Heart left ventricle (tissue), 16 donors: ENCODE results near the gene TMEM184B. TPM values are rescaled to one million over a fixed set of nuclear protein-coding genes. Genes with fewer than 3 reads are reported as not detected.

Experiments used
- ATAC-seq, 4 donors: fragments of 200-7000 bp; cut with Tn5 transposase; one replicate each; pipeline ENCODE4 v1.9.1; 2020 to 2022; ENCODE audit warnings: moderate library complexity in 4 of 4, mild to moderate bottlenecking in 3 of 4, moderate number of reproducible peaks in 1 of 4
- DNase-seq, 5 donors: peaks; one replicate each; pipeline ENCODE4 v3.0.0-alpha.2; 2020
- H3K27ac ChIP-seq, 12 donors: fragments of 200-600 bp; sonication (generic) in 4 of 12; one replicate each; pipeline versions ENCODE4 v1.5.0 to v1.8.0; 2016 to 2022; ENCODE audit warnings: mild to moderate bottlenecking in 2 of 12
- H3K27me3 ChIP-seq, 9 donors: fragments of 200-600 bp; sonication (generic) in 2 of 9; one replicate each; pipeline versions ENCODE4 v1.5.1 to v1.8.0; 2016 to 2022; ENCODE audit warnings: mild to moderate bottlenecking in 3 of 9
- H3K36me3 ChIP-seq, 9 donors: fragments of 200-600 bp; sonication (generic) in 2 of 9; one replicate each; pipeline versions ENCODE4 v1.5.0 to v1.8.0; 2018 to 2022; ENCODE audit warnings: mild to moderate bottlenecking in 2 of 9
- H3K4me1 ChIP-seq, 12 donors: fragments of 200-600 bp; sonication (generic) in 4 of 12; one replicate each; pipeline versions ENCODE4 v1.5.0 to v1.8.0; 2016 to 2022; ENCODE audit warnings: mild to moderate bottlenecking in 3 of 12
- H3K4me3 ChIP-seq, 12 donors: fragments of 200-600 bp; sonication (generic) in 4 of 12; one replicate each; pipeline versions ENCODE4 v1.5.0 to v1.8.0; 2017 to 2022; ENCODE audit warnings: mild to moderate bottlenecking in 9 of 12, moderate library complexity in 4 of 12
- H3K9me3 ChIP-seq, 12 donors: fragments of 200-600 bp; sonication (generic) in 4 of 12; one replicate each; pipeline versions ENCODE4 v1.5.0 to v1.8.0; 2016 to 2022; ENCODE audit warnings: mild to moderate bottlenecking in 1 of 12
- CTCF ChIP-seq, 12 donors: fragments of 200-600 bp; sonication (generic) in 4 of 12; IDR thresholded peaks; one replicate each; pipeline versions ENCODE4 v1.5.0 to v1.8.0; 2018 to 2022; ENCODE audit warnings: antibody characterized with exemption in 12 of 12, mild to moderate bottlenecking in 5 of 12
- POLR2A ChIP-seq, 2 donors: fragments of 450-650 bp; IDR thresholded peaks; one replicate each; pipeline ENCODE4 v1.6.1; 2017; ENCODE audit warnings: antibody characterized with exemption in 2 of 2, mild to moderate bottlenecking in 2 of 2, moderate library complexity in 2 of 2
- WGBS, 4 donors: extraction: QIAGEN DNeasy Blood & Tissue Kit in 2 of 4; methylation state at CpG; one replicate each; pipeline versions ENCODE4 v1.1.5 to v1.1.7; 2013 to 2018; 5-methylcytosine and 5-hydroxymethylcytosine counted together
- intact Hi-C, 10 donors: fragments of 100-400 bp; cut with DNase I; formaldehyde crosslinking; loops; one replicate each; pipeline versions ENCODE4 v1.11.1 to v1.14.2; 2022
- polyA plus RNA-seq, 2 donors: library from polyadenylated mRNA; stranded (reverse); fragments of 200-250 nt; gene quantifications; one replicate each; pipeline ENCODE4 v1.2.3, GENCODE V29; 2013
- total RNA-seq, 9 donors: library from RNA; depleted of rRNA in 2 of 9; stranded (reverse); fragments of >200 nt in 2 of 9; fragmentation: NEBNext Ultra II Directional in 3 of 9; extraction: Animal tissue kit (Norgen Biotek cat#: 25700) in 3 of 9; gene quantifications; one replicate each; pipeline versions ENCODE4 v1.1.0 to v1.2.4, GENCODE V29; 2016 to 2023
- donor health status: ischemic (EF 13 %, LVEDD 7.1; RV severe dilation, severe dysfunction).
- donor health status: healthy with polysubstance abuse.
- donor health status: DM: no; HTN: yes; CAD: no.
- donor health status: DM: no; HTN: no; CAD: no.
- donor health status: ischemic (EF 25% LVEDD 6.9; RV normal size, moderate dysfunction).
- donor health status: ischemic (EF 25% LVEDD 5.7; RV mildly dilated, moderate dysfunction).
- donor health status: healthy.
- donor health status: DM: yes; HTN: yes; CAD: no.
- donor health status: ischemic (EF 35%, LVEDD 5.7; RV mildly dilated, moderate dysfunction).
- donor health status: nonischemic (EF 11% LVEDD 7.7; RV severe dilation, severe dysfunction).
- donor health status: DM: yes; HTN: yes; CAD: no.
- donor health status: PGD.
- donor health status: ischemic (EF 29% LVEDD 5.4; RV normal size, mild dysfunction).
- donor health status: nonischemic (EF 23%, LVEDD 6.1; RV moderate dilation, normal function).

The TMEM184B gene
- total and polyA plus RNA-seq, 11 donors = 19.5 to 103 (median 47.0) TPM

GRCh38 chr22:38282397-38282796, 9.6 kb upstream of the TMEM184B start:
- Histone ChIP-seq H3K27me3 (no peaks in the 10 kb centered on the region), H3K4me3 (no peak overlapping the region), H3K27ac (peak overlapping the region in 1 of 12 donors; percentile 81), H3K4me1 (peaks cover 0 to 23% (median 6%) of the 10 kb centered on the region in 12 donors), H3K9me3 (no peaks in the 10 kb centered on the region), H3K36me3 (peaks cover 0 to 6% (median 0%) of the 10 kb centered on the region in 9 donors)
- DNase-seq (no peak), ATAC-seq (no peak)
- intact Hi-C loops = no loop called here
- 82 to 91% (median 89%) methylated on average over 9 of the region's 9 CpGs for WGBS, 4 donors
- TF ChIP-seq POLR2A (IDR thresholded peaks at IDR 0.05) (no peak), CTCF (IDR thresholded peaks at IDR 0.05) (no peak)

GRCh38 chr22:38276166-38276565, 3.4 kb upstream of the TMEM184B start:
- H3K4me3 ChIP-seq = no peak overlapping the region
- DNase-seq (no peak), ATAC-seq (no peak)
- H3K36me3 ChIP-seq = no peaks in the 10 kb centered on the region
- H3K27me3 ChIP-seq = no peaks in the 10 kb centered on the region
- peaks cover 0 to 26% (median 18%) of the 10 kb centered on the region in 12 donors for H3K4me1 ChIP-seq
- intact Hi-C loops = no loop called here
- no peak overlapping the region for H3K27ac ChIP-seq
- WGBS, 4 donors = 66 to 91% (median 73%) methylated on average over 2 of the region's 2 CpGs
- no peak for TF ChIP-seq CTCF (IDR thresholded peaks at IDR 0.05)
- no peak for TF ChIP-seq POLR2A (IDR thresholded peaks at IDR 0.05)
- H3K9me3 ChIP-seq = no peaks in the 10 kb centered on the region

- DNase-seq = no peak
- 8 to 14% (median 11%) methylated on average over 25 to 26 of the region's 26 CpGs for WGBS, 4 donors
- Histone ChIP-seq H3K27ac (peak overlapping the region; percentile 92 to 99 (median 98)), H3K4me3 (peak overlapping the region; percentile 71 to 100 (median 95)), H3K27me3 (no peaks in the 10 kb centered on the region), H3K36me3 (peaks cover 0 to 4% (median 0%) of the 10 kb centered on the region in 9 donors), H3K4me1 (peaks cover 3 to 51% (median 41%) of the 10 kb centered on the region in 12 donors), H3K9me3 (no peaks in the 10 kb centered on the region)
- TF ChIP-seq CTCF (IDR thresholded peaks at IDR 0.05) = no peak
- TF ChIP-seq POLR2A (IDR thresholded peaks at IDR 0.05) = no peak
- peak in 1 of 4 donors; percentile 20 for ATAC-seq
- intact Hi-C loops = loop anchor here (2.0 to 5.0 kb wide), 5 partner anchors 34 to 71 kb away; partner anchors contain the start of genes CSNK1E (in 4 of the 10) and MAFF (in 1 of the 10)
These were observed 471 bp upstream of the TMEM184B start for GRCh38 chr22:38273135-38273826.

GRCh38 chr22:38271927-38272372, 860 bp downstream of the TMEM184B start:
- Histone ChIP-seq H3K27ac (peak overlapping the region; percentile 92 to 99 (median 98)), H3K9me3 (no peaks in the 10 kb centered on the region), H3K4me3 (peak overlapping the region; percentile 71 to 100 (median 95)), H3K36me3 (peaks cover 0 to 4% (median 0%) of the 10 kb centered on the region in 9 donors), H3K4me1 (peaks cover 3 to 63% (median 51%) of the 10 kb centered on the region in 12 donors), H3K27me3 (no peaks in the 10 kb centered on the region)
- TF ChIP-seq POLR2A (IDR thresholded peaks at IDR 0.05) (no peak), CTCF (IDR thresholded peaks at IDR 0.05) (no peak)
- intact Hi-C loops = loop anchor here (2.0 to 5.0 kb wide), 5 partner anchors 35 to 70 kb away; partner anchors contain the start of genes CSNK1E (in 4 of the 10) and MAFF (in 1 of the 10)
- WGBS, 4 donors = 1 to 36% (median 11%) methylated on average over 2 to 7 of the region's 7 CpGs
- ATAC-seq (peak; percentile 3 to 10 (median 7)), DNase-seq (no peak)
